Vagina (tissue), 2 donors: ENCODE data around the gene MYLIP.

ENCODE experiments used
- POLR2A ChIP-seq, 2 donors: fragments of 450-650 bp; IDR thresholded peaks; one replicate each; pipeline ENCODE4 v1.6.1; 2017; ENCODE audit warnings: antibody characterized with exemption in 2 of 2, mild to moderate bottlenecking in 2 of 2, moderate library complexity in 2 of 2
- POLR2AphosphoS5 ChIP-seq, 2 donors: sonication (generic); formaldehyde crosslinking; IDR thresholded peaks; one replicate each; pipeline ENCODE4 v1.9.0; 2017; ENCODE audit warnings: antibody characterized with exemption in 2 of 2, mild to moderate bottlenecking in 2 of 2, low read depth in 1 of 2; ENCODE audit not compliant: insufficient read depth in 1 of 2
- TF ChIP-seq, protein P1 (sequence below), 3 experiments: fragments of 450-650 bp in 2 of 3; fragments of 200-600 bp in 1 of 3; sonication (generic) in 1 of 3; IDR thresholded peaks; one replicate each; pipeline ENCODE4 v1.5.1; 2017 to 2019; ENCODE audit warnings: antibody characterized with exemption in 3 of 3, mild to moderate bottlenecking in 2 of 3, moderate library complexity in 2 of 3

DNA sequence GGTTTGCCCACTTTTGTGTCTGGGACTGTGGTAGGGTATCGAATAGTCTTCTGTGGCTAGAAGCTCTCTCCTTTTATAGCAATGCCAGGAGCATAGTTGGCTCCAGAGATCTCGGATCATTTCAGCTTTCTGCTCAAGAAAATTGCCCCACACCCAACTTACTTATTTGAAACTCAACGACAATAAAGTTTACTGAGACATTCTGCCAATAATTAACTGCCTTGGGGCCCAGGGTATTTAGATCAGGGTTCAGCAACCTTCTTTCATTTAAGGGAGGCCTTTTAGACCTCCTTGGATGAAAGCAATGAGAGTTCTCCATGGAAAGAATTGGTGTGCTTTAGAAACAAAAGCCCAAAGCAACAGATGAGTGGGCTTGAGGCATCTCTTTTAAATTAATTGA lies 55.7 kb downstream of the MYLIP start:
- TF ChIP-seq POLR2AphosphoS5 (IDR thresholded peaks at IDR 0.05; ENCODE audit: insufficient read depth in 1 of 2, low read depth in 1 of 2), result no peak
- no peak for TF ChIP-seq POLR2A (IDR thresholded peaks at IDR 0.05)
- TF ChIP-seq, protein P1, sequence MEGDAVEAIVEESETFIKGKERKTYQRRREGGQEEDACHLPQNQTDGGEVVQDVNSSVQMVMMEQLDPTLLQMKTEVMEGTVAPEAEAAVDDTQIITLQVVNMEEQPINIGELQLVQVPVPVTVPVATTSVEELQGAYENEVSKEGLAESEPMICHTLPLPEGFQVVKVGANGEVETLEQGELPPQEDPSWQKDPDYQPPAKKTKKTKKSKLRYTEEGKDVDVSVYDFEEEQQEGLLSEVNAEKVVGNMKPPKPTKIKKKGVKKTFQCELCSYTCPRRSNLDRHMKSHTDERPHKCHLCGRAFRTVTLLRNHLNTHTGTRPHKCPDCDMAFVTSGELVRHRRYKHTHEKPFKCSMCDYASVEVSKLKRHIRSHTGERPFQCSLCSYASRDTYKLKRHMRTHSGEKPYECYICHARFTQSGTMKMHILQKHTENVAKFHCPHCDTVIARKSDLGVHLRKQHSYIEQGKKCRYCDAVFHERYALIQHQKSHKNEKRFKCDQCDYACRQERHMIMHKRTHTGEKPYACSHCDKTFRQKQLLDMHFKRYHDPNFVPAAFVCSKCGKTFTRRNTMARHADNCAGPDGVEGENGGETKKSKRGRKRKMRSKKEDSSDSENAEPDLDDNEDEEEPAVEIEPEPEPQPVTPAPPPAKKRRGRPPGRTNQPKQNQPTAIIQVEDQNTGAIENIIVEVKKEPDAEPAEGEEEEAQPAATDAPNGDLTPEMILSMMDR (IDR thresholded peaks at IDR 0.05), result no peak
